ENCODE results near the gene GNL1.
"Not testable (repeated sequence)": the region's sequence is repeated elsewhere in the genome, so short reads cannot be mapped to it uniquely, and the experiment has no call there.

The GNL1 gene

DNA sequence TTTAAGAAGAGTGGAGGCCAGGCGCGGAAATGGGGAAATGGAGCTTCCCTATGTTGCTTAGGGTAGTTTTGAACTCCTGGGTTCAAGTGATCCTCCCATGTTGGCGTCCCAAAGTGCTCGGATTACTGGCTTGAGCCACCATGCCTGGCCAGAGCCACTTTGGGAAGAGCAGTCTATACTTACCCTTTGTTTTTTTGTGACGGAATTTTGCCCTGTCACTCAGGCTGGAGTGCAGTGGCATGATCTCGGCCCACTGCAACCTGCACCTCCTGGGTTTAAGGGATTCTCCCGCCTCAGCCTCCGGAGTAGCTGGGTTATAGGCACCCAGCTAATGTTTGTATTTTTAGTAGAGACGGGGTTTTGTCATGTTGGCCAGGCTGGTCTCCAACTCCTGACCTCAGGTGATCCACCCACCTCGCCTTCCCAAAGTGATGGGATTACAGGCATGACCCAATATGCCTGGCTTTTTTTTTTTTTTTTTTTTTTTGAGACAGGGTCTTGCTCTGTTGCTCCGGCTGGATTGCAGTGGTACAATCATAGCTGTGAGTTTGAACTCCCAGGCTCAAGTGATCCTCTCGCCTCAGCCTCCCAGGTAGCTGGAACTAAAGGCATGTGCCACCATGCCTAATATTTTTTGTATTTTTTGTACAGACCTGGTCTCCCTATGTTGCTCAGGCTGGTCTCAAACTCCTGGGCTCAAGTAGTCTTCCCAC lies 42.8 kb upstream of the GNL1 start:
- TF ChIP-seq, protein P1, sequence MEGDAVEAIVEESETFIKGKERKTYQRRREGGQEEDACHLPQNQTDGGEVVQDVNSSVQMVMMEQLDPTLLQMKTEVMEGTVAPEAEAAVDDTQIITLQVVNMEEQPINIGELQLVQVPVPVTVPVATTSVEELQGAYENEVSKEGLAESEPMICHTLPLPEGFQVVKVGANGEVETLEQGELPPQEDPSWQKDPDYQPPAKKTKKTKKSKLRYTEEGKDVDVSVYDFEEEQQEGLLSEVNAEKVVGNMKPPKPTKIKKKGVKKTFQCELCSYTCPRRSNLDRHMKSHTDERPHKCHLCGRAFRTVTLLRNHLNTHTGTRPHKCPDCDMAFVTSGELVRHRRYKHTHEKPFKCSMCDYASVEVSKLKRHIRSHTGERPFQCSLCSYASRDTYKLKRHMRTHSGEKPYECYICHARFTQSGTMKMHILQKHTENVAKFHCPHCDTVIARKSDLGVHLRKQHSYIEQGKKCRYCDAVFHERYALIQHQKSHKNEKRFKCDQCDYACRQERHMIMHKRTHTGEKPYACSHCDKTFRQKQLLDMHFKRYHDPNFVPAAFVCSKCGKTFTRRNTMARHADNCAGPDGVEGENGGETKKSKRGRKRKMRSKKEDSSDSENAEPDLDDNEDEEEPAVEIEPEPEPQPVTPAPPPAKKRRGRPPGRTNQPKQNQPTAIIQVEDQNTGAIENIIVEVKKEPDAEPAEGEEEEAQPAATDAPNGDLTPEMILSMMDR (IDR thresholded peaks at IDR 0.05; ENCODE audit: borderline replicate concordance, insufficient read depth, low read depth, low read length): no peak
- no peak overlapping the region for H3K4me3 ChIP-seq (ENCODE audit: low read depth, low read length)

DNA sequence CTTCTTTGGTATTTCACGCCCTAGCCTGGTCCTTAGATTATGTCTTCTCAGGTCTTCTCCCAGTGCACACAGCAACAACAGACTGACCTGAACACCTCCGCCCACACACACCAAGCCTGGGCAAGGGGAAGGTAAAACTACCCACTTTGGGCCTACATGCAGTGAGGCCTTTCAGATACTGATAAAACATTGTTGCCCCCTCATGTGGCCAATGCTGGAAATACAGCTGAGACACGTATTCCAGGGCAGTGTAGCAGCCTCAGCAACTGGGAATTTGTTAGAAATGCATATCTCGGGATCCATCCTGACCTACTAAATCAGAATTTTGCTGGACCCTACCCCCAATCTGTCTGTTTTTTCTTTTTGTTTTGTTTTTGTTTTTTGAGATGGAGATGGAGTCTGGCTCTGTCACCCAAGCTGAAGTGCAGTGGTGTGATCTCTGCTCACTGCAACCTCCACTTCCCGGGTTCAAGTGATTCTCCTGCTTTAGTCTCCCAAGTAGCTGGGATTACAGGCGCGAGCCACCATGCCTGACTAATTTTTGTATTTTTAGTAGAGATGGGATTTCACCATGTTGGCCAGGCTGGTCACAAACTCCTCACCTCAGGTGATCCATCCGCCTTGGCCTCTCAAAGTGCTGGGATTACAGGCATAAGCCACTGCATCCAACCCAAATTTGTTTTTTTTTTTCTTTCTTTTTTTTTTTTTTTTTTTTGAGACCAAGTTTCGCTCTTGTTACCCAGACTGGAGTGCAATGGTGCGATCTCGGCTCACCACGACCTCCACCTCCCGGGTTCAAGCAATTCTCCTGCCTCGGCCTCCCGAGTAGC lies 41.2 kb upstream of the GNL1 start:
- TF ChIP-seq, protein P1 (IDR thresholded peaks at IDR 0.05; ENCODE audit: borderline replicate concordance, insufficient read depth, low read depth, low read length): peak; percentile 71
- not testable (repeated sequence) for H3K4me3 ChIP-seq (ENCODE audit: low read depth, low read length)

- TF ChIP-seq, protein P1 (IDR thresholded peaks at IDR 0.05; ENCODE audit: borderline replicate concordance, insufficient read depth, low read depth, low read length): no peak
Measured at GRCh38 chr6:30592287-30592686, 36.0 kb upstream of the GNL1 start.

DNA sequence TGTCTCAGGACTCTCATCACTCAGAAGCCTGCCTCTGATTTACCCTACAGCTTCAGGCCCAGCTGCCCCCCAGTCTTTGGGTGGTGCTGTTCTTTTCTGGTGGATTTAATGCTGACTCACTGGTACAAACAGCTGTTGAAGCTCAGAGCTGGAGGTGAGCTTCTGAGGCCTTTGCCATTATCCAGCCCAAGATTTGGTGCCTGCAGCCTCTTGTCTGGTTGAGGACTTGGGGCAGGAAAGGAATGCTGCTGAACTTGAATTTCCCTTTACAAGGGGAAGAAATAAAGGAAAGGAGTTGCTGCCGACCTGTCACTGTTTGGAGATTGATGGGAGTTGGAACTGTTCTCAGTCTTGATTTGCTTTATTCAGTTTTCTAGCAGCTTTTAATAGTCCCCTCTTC lies 34.7 kb upstream of the GNL1 start:
- TF ChIP-seq, protein P1 (IDR thresholded peaks at IDR 0.05; ENCODE audit: borderline replicate concordance, insufficient read depth, low read depth, low read length): no peak
- no peak overlapping the region for H3K4me3 ChIP-seq (ENCODE audit: low read depth, low read length)

More at GRCh38 chr6:30592287-30592686, 36.0 kb upstream of the GNL1 start:
- no peak overlapping the region for H3K4me3 ChIP-seq (ENCODE audit: low read depth, low read length)

DNA sequence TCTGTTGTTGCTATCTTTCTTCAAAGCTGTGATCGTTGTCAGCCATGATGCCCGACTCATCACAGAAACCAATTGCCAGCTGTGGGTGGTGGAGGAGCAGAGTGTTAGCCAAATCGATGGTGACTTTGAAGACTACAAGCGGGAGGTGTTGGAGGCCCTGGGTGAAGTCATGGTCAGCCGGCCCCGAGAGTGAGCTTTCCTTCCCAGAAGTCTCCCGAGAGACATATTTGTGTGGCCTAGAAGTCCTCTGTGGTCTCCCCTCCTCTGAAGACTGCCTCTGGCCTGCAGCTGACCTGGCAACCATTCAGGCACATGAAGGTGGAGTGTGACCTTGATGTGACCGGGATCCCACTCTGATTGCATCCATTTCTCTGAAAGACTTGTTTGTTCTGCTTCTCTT lies 34.2 kb upstream of the GNL1 start:
- no peak overlapping the region for H3K4me3 ChIP-seq (ENCODE audit: low read depth, low read length)

DNA sequence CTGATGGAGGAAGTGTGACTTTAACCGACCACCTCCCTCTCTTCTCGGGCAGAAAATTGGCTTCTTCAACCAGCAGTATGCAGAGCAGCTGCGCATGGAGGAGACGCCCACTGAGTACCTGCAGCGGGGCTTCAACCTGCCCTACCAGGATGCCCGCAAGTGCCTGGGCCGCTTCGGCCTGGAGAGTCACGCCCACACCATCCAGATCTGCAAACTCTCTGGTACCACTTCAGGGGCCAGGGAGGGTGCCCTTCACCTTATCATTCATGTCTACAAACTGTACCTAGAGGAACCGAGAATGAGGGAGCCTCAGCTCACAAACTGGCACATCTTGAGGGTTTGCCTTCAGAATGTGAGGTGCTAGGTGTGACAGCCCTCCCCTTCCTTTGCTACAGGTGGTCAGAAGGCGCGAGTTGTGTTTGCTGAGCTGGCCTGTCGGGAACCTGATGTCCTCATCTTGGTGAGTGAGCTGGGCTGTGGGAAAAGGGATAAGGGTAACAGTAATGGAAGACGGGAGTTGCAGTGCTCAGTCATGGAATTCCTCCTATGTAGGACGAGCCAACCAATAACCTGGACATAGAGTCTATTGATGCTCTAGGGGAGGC lies 33.6 kb upstream of the GNL1 start:
- TF ChIP-seq, protein P1 (IDR thresholded peaks at IDR 0.05; ENCODE audit: borderline replicate concordance, insufficient read depth, low read depth, low read length): no peak
- no peak overlapping the region for H3K4me3 ChIP-seq (ENCODE audit: low read depth, low read length)

More for the DNA sequence above, 34.2 kb upstream of the GNL1 start:
- TF ChIP-seq, protein P1 (IDR thresholded peaks at IDR 0.05; ENCODE audit: borderline replicate concordance, insufficient read depth, low read depth, low read length): no peak

Data from GM12875 (cell line).